Neural progenitor cell (in vitro differentiated cells): ENCODE measurements around the gene MYCBPAP. TPM values are rescaled to one million over a fixed set of nuclear protein-coding genes. Genes with fewer than 3 reads are reported as not detected.

Source experiments
- DNase-seq: peaks from one replicate; pipeline ENCODE4 v3.0.0-alpha.2; 2016; ENCODE audit warnings: low spot score
- H2AFZ ChIP-seq: fragments of 200-600 bp; sonication (generic); replicated peaks from 2 replicates; pipeline ENCODE4 v1.6.1; 2016; ENCODE audit warnings: antibody characterized with exemption
- H3F3A ChIP-seq: fragments of 200-600 bp; sonication (generic); 2 replicates; pipeline ENCODE4 v1.6.1; 2016; ENCODE audit warnings: antibody characterized with exemption, low read depth
- H3K27ac ChIP-seq: fragments of 200-600 bp; sonication (generic); 2 replicates; pipeline ENCODE4 v1.5.1; 2016; ENCODE audit warnings: mild to moderate bottlenecking
- H3K27me3 ChIP-seq: fragments of 200-600 bp; sonication (generic); 2 replicates; pipeline ENCODE4 v1.6.1; 2016; ENCODE audit warnings: mild to moderate bottlenecking, moderate library complexity
- H3K36me3 ChIP-seq: fragments of 200-600 bp; sonication (generic); 2 replicates; pipeline ENCODE4 v1.5.1; 2016
- H3K4me1 ChIP-seq: fragments of 200-600 bp; sonication (generic); 2 replicates; pipeline ENCODE4 v1.6.1; 2016; ENCODE audit warnings: mixed run types
- H3K4me2 ChIP-seq: fragments of 200-600 bp; sonication (generic); 2 replicates; pipeline ENCODE4 v1.6.1; 2016
- H3K4me3 ChIP-seq: fragments of 200-600 bp; sonication (generic); 2 replicates; pipeline ENCODE4 v1.5.1; 2016
- H3K79me2 ChIP-seq: fragments of 200-600 bp; sonication (generic); 2 replicates; pipeline ENCODE4 v1.6.1; 2016; ENCODE audit warnings: low read depth
- H3K9ac ChIP-seq: fragments of 200-600 bp; sonication (generic); 2 replicates; pipeline ENCODE4 v1.6.1; 2016
- H3K9me3 ChIP-seq: fragments of 200-600 bp; sonication (generic); 2 replicates; pipeline ENCODE4 v1.5.1; 2016; ENCODE audit warnings: low read depth
- H4K20me1 ChIP-seq: fragments of 200-600 bp; sonication (generic); 2 replicates; pipeline ENCODE4 v1.6.1; 2016; ENCODE audit warnings: low read depth
- H3K27ac Mint-ChIP-seq: 3 replicates; pipeline ENCODE4 v1.8.0; 2021; ENCODE audit warnings: mixed read lengths
- H3K27me3 Mint-ChIP-seq: 2 replicates; pipeline ENCODE4 v1.8.0; 2022; ENCODE audit warnings: low read depth, mild to moderate bottlenecking, inconsistent platforms, moderate library complexity, mixed read lengths; ENCODE audit not compliant: insufficient read depth
- H3K36me3 Mint-ChIP-seq: 3 replicates; pipeline ENCODE4 v1.8.0; 2021; ENCODE audit warnings: mixed read lengths
- H3K4me1 Mint-ChIP-seq: 3 replicates; pipeline ENCODE4 v1.8.0; 2021; ENCODE audit warnings: mixed read lengths
- H3K4me3 Mint-ChIP-seq: 3 replicates; pipeline ENCODE4 v1.8.0; 2021; ENCODE audit warnings: mild to moderate bottlenecking, moderate library complexity, mixed read lengths
- H3K9me3 Mint-ChIP-seq: 3 replicates; pipeline ENCODE4 v1.8.0; 2020; ENCODE audit warnings: mixed read lengths
- CTCF ChIP-seq: fragments of 200-600 bp; sonication (generic); IDR thresholded peaks from 2 replicates; pipeline ENCODE4 v1.5.1; 2017; ENCODE audit warnings: antibody characterized with exemption, mild to moderate bottlenecking
- EZH2 ChIP-seq: fragments of 200-600 bp; sonication (generic); IDR thresholded peaks from 2 replicates; pipeline ENCODE4 v1.6.1; 2017; ENCODE audit warnings: antibody characterized with exemption, mild to moderate bottlenecking, moderate library complexity
- EZH2phosphoT487 ChIP-seq: fragments of 200-600 bp; sonication (generic); IDR thresholded peaks from 2 replicates; pipeline ENCODE4 v1.6.1; 2017; ENCODE audit warnings: antibody characterized with exemption
- total RNA-seq: library from RNA; depleted of rRNA; stranded (reverse); fragments of >200 nt; gene quantifications from 2 replicates; pipeline ENCODE4 v1.2.3, GENCODE V29; 2015; ENCODE audit warnings: low replicate concordance

Gene MYCBPAP
- total RNA-seq, 1 donor from 2014 or later = 3.5 TPM

- DNase-seq = no peak
- Histone ChIP-seq H3K36me3 (no peaks in the 10 kb centered on the region), H3K79me2 (no peaks in the 10 kb centered on the region), H3K9ac (no peak overlapping the region), H3F3A (peaks cover 5% of the 10 kb centered on the region), H3K27me3 (no peaks in the 10 kb centered on the region), H2AFZ (no peak overlapping the region), H3K9me3 (no peaks in the 10 kb centered on the region), H3K4me3 (no peak overlapping the region), H4K20me1 (no peaks in the 10 kb centered on the region), H3K4me1 (peaks cover 8% of the 10 kb centered on the region), H3K4me2 (no peak overlapping the region), H3K27ac (no peak overlapping the region)
- peaks cover 24% of the 10 kb centered on the region for H3K4me1 Mint-ChIP-seq
- peaks cover 15% of the 10 kb centered on the region for H3K27me3 Mint-ChIP-seq
- no peak overlapping the region for H3K27ac Mint-ChIP-seq
- H3K9me3 Mint-ChIP-seq = no peaks in the 10 kb centered on the region
- TF ChIP-seq CTCF = no peak
- no peak for TF ChIP-seq EZH2phosphoT487
- no peak for TF ChIP-seq EZH2
- H3K4me3 Mint-ChIP-seq = no peak overlapping the region
- no peaks in the 10 kb centered on the region for H3K36me3 Mint-ChIP-seq
Measured at GRCh38 chr17:50499721-50500120, 8.5 kb upstream of the MYCBPAP start.

- Histone ChIP-seq H3K9me3 (no peaks in the 10 kb centered on the region), H2AFZ (no peak overlapping the region), H3K9ac (no peak overlapping the region), H3K4me3 (no peak overlapping the region), H3K36me3 (no peaks in the 10 kb centered on the region), H3K4me2 (no peak overlapping the region), H4K20me1 (no peaks in the 10 kb centered on the region), H3F3A (peaks cover 9% of the 10 kb centered on the region), H3K79me2 (no peaks in the 10 kb centered on the region), H3K27me3 (no peaks in the 10 kb centered on the region), H3K27ac (no peak overlapping the region), H3K4me1 (peaks cover 8% of the 10 kb centered on the region)
- Mint-ChIP-seq H3K9me3 (no peaks in the 10 kb centered on the region), H3K27me3 (peaks cover 13% of the 10 kb centered on the region), H3K27ac (no peak overlapping the region), H3K4me3 (no peak overlapping the region), H3K4me1 (peaks cover 28% of the 10 kb centered on the region), H3K36me3 (no peaks in the 10 kb centered on the region)
- TF ChIP-seq EZH2phosphoT487 (no peak), CTCF (peak; percentile 53), EZH2 (no peak)
- DNase-seq = no peak
Measured at GRCh38 chr17:50501054-50501453, 7.2 kb upstream of the MYCBPAP start.

- peaks cover 17% of the 10 kb centered on the region for H3K27me3 Mint-ChIP-seq
- H3K27ac Mint-ChIP-seq = no peak overlapping the region
- TF ChIP-seq EZH2phosphoT487 (no peak), EZH2 (no peak), CTCF (no peak)
Measured at GRCh38 chr17:50502301-50502990, 5.8 kb upstream of the MYCBPAP start.

More at GRCh38 chr17:50502301-50502990, 5.8 kb upstream of the MYCBPAP start:
- DNase-seq = no peak
- no peak overlapping the region for H2AFZ ChIP-seq
- peaks cover 8% of the 10 kb centered on the region for H3K4me1 ChIP-seq
- Mint-ChIP-seq H3K36me3 (no peaks in the 10 kb centered on the region), H3K4me1 (peaks cover 31% of the 10 kb centered on the region), H3K4me3 (no peak overlapping the region), H3K9me3 (no peaks in the 10 kb centered on the region)
- no peaks in the 10 kb centered on the region for H4K20me1 ChIP-seq
- H3F3A ChIP-seq = peaks cover 13% of the 10 kb centered on the region
- no peaks in the 10 kb centered on the region for H3K9me3 ChIP-seq
- no peak overlapping the region for H3K4me3 ChIP-seq
- H3K27me3 ChIP-seq = no peaks in the 10 kb centered on the region
- H3K36me3 ChIP-seq = no peaks in the 10 kb centered on the region
- H3K9ac ChIP-seq = no peak overlapping the region
- no peaks in the 10 kb centered on the region for H3K79me2 ChIP-seq
- no peak overlapping the region for H3K27ac ChIP-seq
- no peak overlapping the region for H3K4me2 ChIP-seq
